AG09309 (cell line): ENCODE data around the gene VPS52.

Experiments
- DNase-seq: peaks from one replicate; pipeline ENCODE4 v3.0.0-alpha.2; 2010; ENCODE audit warnings: low read depth
- H3K4me3 ChIP-seq: 2 replicates; pipeline ENCODE4 v1.5.1; 2011; ENCODE audit warnings: mild to moderate bottlenecking, low read depth, low read length, moderate library complexity; ENCODE audit not compliant: control insufficient read depth
- CTCF ChIP-seq: IDR thresholded peaks from 2 replicates; pipeline ENCODE4 v1.5.1; 2011; ENCODE audit warnings: mild to moderate bottlenecking, low read depth, low read length, inconsistent platforms; ENCODE audit not compliant: insufficient read depth, control insufficient read depth; ENCODE audit errors: missing control alignments

The VPS52 gene

GRCh38 chr6:33215271-33216116, 56.2 kb downstream of the VPS52 start:
- DNase-seq: no peak
- H3K4me3 ChIP-seq: no peak overlapping the region
- no peak for TF ChIP-seq CTCF

- TF ChIP-seq CTCF: no peak
- peak overlapping the region; percentile 54 for H3K4me3 ChIP-seq
- no peak for DNase-seq
Measured at GRCh38 chr6:33213989-33214335, 57.7 kb downstream of the VPS52 start.

GRCh38 chr6:33213166-33213988, 58.3 kb downstream of the VPS52 start:
- DNase-seq: no peak
- H3K4me3 ChIP-seq: peak overlapping the region; percentile 54
- TF ChIP-seq CTCF: no peak

GRCh38 chr6:33212857-33213165, 58.9 kb downstream of the VPS52 start:
- TF ChIP-seq CTCF: no peak
- peak overlapping the region; percentile 54 for H3K4me3 ChIP-seq
- DNase-seq: no peak

- H3K4me3 ChIP-seq: no peak overlapping the region
- no peak for TF ChIP-seq CTCF
- DNase-seq: no peak
Measured at GRCh38 chr6:33211666-33212422, 59.8 kb downstream of the VPS52 start.

- TF ChIP-seq CTCF: no peak
- H3K4me3 ChIP-seq: no peak overlapping the region
- DNase-seq: no peak
Measured at GRCh38 chr6:33211136-33211535, 60.5 kb downstream of the VPS52 start.
